ENCODE measurements around the gene C9orf72.

C9orf72 gene

DNA sequence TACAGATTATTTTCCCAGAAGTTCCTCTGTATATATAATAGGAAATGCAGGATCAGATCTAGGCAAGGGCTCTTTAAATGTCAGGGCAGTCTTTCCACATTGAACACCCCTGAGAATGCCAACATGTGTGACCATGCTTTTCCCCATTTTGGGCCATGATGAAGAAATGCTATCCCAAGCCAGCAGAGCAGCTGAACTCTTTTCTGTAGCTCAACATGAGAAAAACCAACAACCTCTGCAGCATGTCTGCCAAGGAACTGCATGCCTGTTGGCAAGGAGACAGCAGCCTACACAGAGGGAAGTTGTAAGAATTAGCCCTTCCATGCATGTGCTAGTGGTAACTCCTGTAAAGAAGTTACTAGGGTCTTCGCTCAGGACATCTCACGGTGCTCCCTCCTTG, 58.7 kb downstream of the C9orf72 start:
- POLR2A ChIA-PET = no interaction called here
- TF ChIP-seq, protein P1, sequence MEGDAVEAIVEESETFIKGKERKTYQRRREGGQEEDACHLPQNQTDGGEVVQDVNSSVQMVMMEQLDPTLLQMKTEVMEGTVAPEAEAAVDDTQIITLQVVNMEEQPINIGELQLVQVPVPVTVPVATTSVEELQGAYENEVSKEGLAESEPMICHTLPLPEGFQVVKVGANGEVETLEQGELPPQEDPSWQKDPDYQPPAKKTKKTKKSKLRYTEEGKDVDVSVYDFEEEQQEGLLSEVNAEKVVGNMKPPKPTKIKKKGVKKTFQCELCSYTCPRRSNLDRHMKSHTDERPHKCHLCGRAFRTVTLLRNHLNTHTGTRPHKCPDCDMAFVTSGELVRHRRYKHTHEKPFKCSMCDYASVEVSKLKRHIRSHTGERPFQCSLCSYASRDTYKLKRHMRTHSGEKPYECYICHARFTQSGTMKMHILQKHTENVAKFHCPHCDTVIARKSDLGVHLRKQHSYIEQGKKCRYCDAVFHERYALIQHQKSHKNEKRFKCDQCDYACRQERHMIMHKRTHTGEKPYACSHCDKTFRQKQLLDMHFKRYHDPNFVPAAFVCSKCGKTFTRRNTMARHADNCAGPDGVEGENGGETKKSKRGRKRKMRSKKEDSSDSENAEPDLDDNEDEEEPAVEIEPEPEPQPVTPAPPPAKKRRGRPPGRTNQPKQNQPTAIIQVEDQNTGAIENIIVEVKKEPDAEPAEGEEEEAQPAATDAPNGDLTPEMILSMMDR (IDR thresholded peaks at IDR 0.05; ENCODE audit: insufficient read depth, low read length, missing control alignments) = no peak
- CTCF ChIA-PET = interaction anchor here (1.1 kb wide), 1 partner anchor 15 kb away, joined by 3 read pairs; the partner anchor contains the start of gene MOB3B
- no peak for DNase-seq (ENCODE audit: low read depth, low spot score)
- no peak overlapping the region for H3K4me3 ChIP-seq (ENCODE audit: low read depth, low read length)

DNA sequence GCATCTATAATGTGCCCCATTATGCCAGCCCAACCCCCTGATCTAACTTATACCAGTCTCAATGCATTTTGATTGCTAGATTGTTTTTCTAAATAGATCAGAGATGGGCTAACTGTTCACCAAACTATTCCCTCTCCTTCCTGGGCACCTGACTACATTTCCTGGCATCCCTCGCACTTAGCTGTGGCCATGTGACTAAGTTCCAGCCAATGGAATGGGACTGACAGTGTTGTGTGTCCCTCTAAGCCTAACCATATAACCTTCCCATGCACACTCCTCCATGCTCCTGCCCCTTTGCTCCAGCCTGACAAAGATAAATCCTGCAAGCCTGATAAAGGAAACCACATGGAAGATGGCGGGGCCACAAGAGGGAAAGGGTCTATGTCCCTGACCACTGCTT, 61.5 kb downstream of the C9orf72 start:
- ChIA-PET POLR2A (no interaction called here), CTCF (interaction anchor here (1.2 kb wide), 1 partner anchor 18 kb away, joined by 3 read pairs; the partner anchor contains the start of gene MOB3B)
- H3K4me3 ChIP-seq (ENCODE audit: low read depth, low read length) = no peak overlapping the region
- DNase-seq (ENCODE audit: low read depth, low spot score) = no peak
- TF ChIP-seq, protein P1 (IDR thresholded peaks at IDR 0.05; ENCODE audit: insufficient read depth, low read length, missing control alignments) = no peak

DNA sequence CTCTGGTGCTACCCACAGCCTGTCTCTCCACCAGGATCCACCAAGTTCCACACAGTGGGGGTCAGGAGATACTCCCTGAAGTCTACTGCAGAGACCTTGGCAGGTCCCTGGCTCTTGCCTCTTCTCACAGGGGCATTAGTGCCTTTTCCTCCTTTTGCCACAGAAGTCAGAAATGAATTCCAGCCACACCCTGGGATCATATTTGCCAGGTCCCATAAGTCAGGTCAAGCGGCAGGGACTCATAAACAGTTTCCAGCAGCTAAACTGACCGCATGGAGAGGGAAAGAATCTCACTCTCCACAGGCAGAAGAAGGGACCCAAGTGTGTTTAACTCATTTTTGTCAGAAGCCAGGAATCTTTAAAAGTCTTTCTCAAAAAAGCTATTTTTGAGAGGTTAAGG, 62.5 kb downstream of the C9orf72 start:
- POLR2A ChIA-PET = no interaction called here
- no peak overlapping the region for H3K4me3 ChIP-seq (ENCODE audit: low read depth, low read length)
- TF ChIP-seq, protein P1 (IDR thresholded peaks at IDR 0.05; ENCODE audit: insufficient read depth, low read length, missing control alignments) = no peak
- no peak for DNase-seq (ENCODE audit: low read depth, low spot score)
- CTCF ChIA-PET = interaction anchor here (1.0 to 1.2 kb wide), 3 partner anchors 19 to 178 kb away, joined by 3 read pairs; partner anchors contain the start of gene MOB3B

GRCh38 chr9:27506981-27507380, 66.3 kb downstream of the C9orf72 start:
- DNase-seq (ENCODE audit: low read depth, low spot score) = no peak
- H3K4me3 ChIP-seq (ENCODE audit: low read depth, low read length) = no peak overlapping the region
- POLR2A ChIA-PET = no interaction called here
- TF ChIP-seq, protein P1 (IDR thresholded peaks at IDR 0.05; ENCODE audit: insufficient read depth, low read length, missing control alignments) = no peak
- CTCF ChIA-PET = no interaction called here

- H3K4me3 ChIP-seq (ENCODE audit: low read depth, low read length) = no peak overlapping the region
- ChIA-PET POLR2A (no interaction called here), CTCF (no interaction called here)
- no peak for DNase-seq (ENCODE audit: low read depth, low spot score)
- TF ChIP-seq, protein P1 (IDR thresholded peaks at IDR 0.05; ENCODE audit: insufficient read depth, low read length, missing control alignments) = no peak
Observed at GRCh38 chr9:27505744-27506161, 67.5 kb downstream of the C9orf72 start.

DNA sequence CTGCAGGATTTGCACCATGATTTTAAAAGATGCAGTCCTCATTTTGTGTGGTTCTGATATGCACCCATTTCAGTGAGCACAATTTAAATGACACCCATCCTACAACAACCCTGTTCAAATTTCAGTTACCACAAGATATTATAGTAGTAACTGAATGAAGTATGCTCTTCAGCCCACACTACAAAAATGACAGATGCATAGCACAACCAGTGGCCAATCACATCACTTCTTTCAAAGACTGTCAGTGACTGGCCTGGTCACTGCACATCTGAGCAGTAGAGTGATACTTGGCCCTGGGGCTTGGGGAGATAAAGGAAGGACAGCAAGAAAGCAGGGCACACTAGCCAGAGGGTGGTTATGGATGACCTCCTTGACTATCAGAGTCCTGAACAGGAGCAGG, 69.0 kb downstream of the C9orf72 start:
- CTCF ChIA-PET = no interaction called here
- DNase-seq (ENCODE audit: low read depth, low spot score) = no peak
- no peak overlapping the region for H3K4me3 ChIP-seq (ENCODE audit: low read depth, low read length)
- TF ChIP-seq, protein P1 (IDR thresholded peaks at IDR 0.05; ENCODE audit: insufficient read depth, low read length, missing control alignments) = no peak
- POLR2A ChIA-PET = no interaction called here
